PC-9 (cell line): ENCODE measurements around the gene CNTNAP5. TPM values are rescaled to one million over a fixed set of nuclear protein-coding genes. Genes with fewer than 3 reads are reported as not detected.

Experiments used
- BruUV-seq: library from RNA; stranded (reverse); fragments of 400-500 nt; replicated peaks from 2 replicates; lab custom pipeline; 2021; lab: Mats Ljungman, UMichigan
- CTCF ChIA-PET: fragments of 300-600 bp; sonication (Branson Sonifier 250); formaldehyde crosslinking; loops from one replicate; lab custom pipeline; 2022; ENCODE audit warnings: antibody characterized with exemption; lab: Charles Lee
- POLR2A ChIA-PET: fragments of 300-600 bp; sonication (Branson Sonifier 250); formaldehyde crosslinking; loops from one replicate; lab custom pipeline; 2022; ENCODE audit warnings: antibody characterized with exemption; ENCODE audit not compliant: unreplicated experiment; lab: Charles Lee
- DNase-seq, 2 experiments: peaks; one replicate each; pipeline versions ENCODE4 v3.0.0 to v3.0.0-alpha.2; 2015 to 2022; ENCODE audit warnings: mixed read lengths in 1 of 2
- H2AFZ ChIP-seq: fragments of 200-600 bp; sonication (generic); 2 replicates; pipeline ENCODE4 v1.8.1; 2017; ENCODE audit warnings: antibody characterized with exemption
- H3F3A ChIP-seq: fragments of 200-600 bp; sonication (generic); 2 replicates; pipeline ENCODE4 v1.8.1; 2017; ENCODE audit warnings: antibody characterized with exemption, mild to moderate bottlenecking, low read depth; ENCODE audit not compliant: insufficient read depth
- H3K27ac ChIP-seq: fragments of 200-600 bp; sonication (generic); 2 replicates; pipeline ENCODE4 v1.6.1; 2016; ENCODE audit warnings: mixed run types
- H3K27me3 ChIP-seq: fragments of 200-600 bp; sonication (generic); 2 replicates; pipeline ENCODE4 v1.6.1; 2016; ENCODE audit warnings: low read depth, mixed run types; ENCODE audit not compliant: insufficient read depth
- H3K36me3 ChIP-seq: fragments of 200-600 bp; sonication (generic); 2 replicates; pipeline ENCODE4 v1.6.1; 2016; ENCODE audit warnings: low read depth, mixed run types
- H3K4me1 ChIP-seq: fragments of 200-600 bp; sonication (generic); replicated peaks from 2 replicates; pipeline ENCODE4 v1.6.1; 2016; ENCODE audit warnings: mixed run types; ENCODE audit not compliant: insufficient read depth
- H3K4me2 ChIP-seq: fragments of 200-600 bp; sonication (generic); 2 replicates; pipeline ENCODE4 v1.6.1; 2017; ENCODE audit warnings: mixed run types
- H3K4me3 ChIP-seq: fragments of 200-600 bp; sonication (generic); 2 replicates; pipeline ENCODE4 v1.6.1; 2016; ENCODE audit warnings: mixed run types
- H3K79me2 ChIP-seq: fragments of 200-600 bp; sonication (generic); 2 replicates; pipeline ENCODE4 v1.6.1; 2017; ENCODE audit warnings: low read depth, mixed run types
- H3K9me2 ChIP-seq: fragments of 200-600 bp; sonication (generic); 2 replicates; pipeline ENCODE4 v1.8.1; 2017; ENCODE audit warnings: mild to moderate bottlenecking; ENCODE audit not compliant: insufficient read depth
- H3K9me3 ChIP-seq: fragments of 200-600 bp; sonication (generic); 2 replicates; pipeline ENCODE4 v1.8.1; 2016; ENCODE audit warnings: low read depth; ENCODE audit not compliant: insufficient read depth
- H4K20me1 ChIP-seq: fragments of 200-600 bp; sonication (generic); 2 replicates; pipeline ENCODE4 v1.8.1; 2017; ENCODE audit not compliant: insufficient read depth
- CTCF ChIP-seq: fragments of 200-600 bp; sonication (generic); conservative IDR thresholded peaks from 2 replicates; pipeline ENCODE4 v1.6.1; 2017; ENCODE audit warnings: mixed run types, antibody characterized with exemption, mild to moderate bottlenecking, moderate library complexity
- EZH2 ChIP-seq: fragments of 200-600 bp; sonication (generic); IDR thresholded peaks from 2 replicates; pipeline ENCODE4 v1.8.0; 2017; ENCODE audit warnings: antibody characterized with exemption, low read depth
- intact Hi-C: fragments of 100-400 bp; cut with micrococcal nuclease; formaldehyde crosslinking; loops from one replicate; pipeline ENCODE4 v1.10.0; 2022; ENCODE audit not compliant: unreplicated experiment
- total RNA-seq: library from RNA; stranded (reverse); gene quantifications from 2 replicates; pipeline ENCODE4 v1.2.3, GENCODE V29; 2021

The CNTNAP5 gene
- total RNA-seq, 1 experiment from 2014 or later = not detected

GRCh38 chr2:124814968-124815745 lies 790.1 kb downstream of the CNTNAP5 start:
- no peak overlapping the region for H3K4me3 ChIP-seq
- peaks cover 4% of the 10 kb centered on the region; the same call in 1 of the 2 replicates for H3K9me2 ChIP-seq
- no peaks in the 10 kb centered on the region for H3K4me1 ChIP-seq
- DNase-seq = no peak
- no peak overlapping the region for H3K4me2 ChIP-seq
- no peak overlapping the region for H3K27ac ChIP-seq
- no peaks in the 10 kb centered on the region for H3K36me3 ChIP-seq
- no peaks in the 10 kb centered on the region for H3K9me3 ChIP-seq
- intact Hi-C loops = no loop called here
- H3K27me3 ChIP-seq = peaks cover 4% of the 10 kb centered on the region; the same call in 1 of the 2 replicates
- no TSS peak for BruUV-seq
- H4K20me1 ChIP-seq = no peaks in the 10 kb centered on the region
- TF ChIP-seq CTCF = no peak
- no peak for TF ChIP-seq EZH2
- no peak overlapping the region for H2AFZ ChIP-seq
- H3K79me2 ChIP-seq = no peaks in the 10 kb centered on the region
- ChIA-PET CTCF (no interaction called here), POLR2A (no interaction called here)
- H3F3A ChIP-seq = no peaks in the 10 kb centered on the region

GRCh38 chr2:124816007-124816406 lies 790.9 kb downstream of the CNTNAP5 start:
- Histone ChIP-seq H3K27ac (no peak overlapping the region), H3F3A (no peaks in the 10 kb centered on the region), H3K9me2 (peaks cover 4% of the 10 kb centered on the region; the same call in 1 of the 2 replicates), H3K27me3 (peaks cover 4% of the 10 kb centered on the region; the same call in 1 of the 2 replicates), H3K36me3 (no peaks in the 10 kb centered on the region), H3K4me1 (no peaks in the 10 kb centered on the region), H2AFZ (no peak overlapping the region), H3K4me2 (no peak overlapping the region), H3K4me3 (no peak overlapping the region), H3K9me3 (no peaks in the 10 kb centered on the region), H4K20me1 (no peaks in the 10 kb centered on the region), H3K79me2 (no peaks in the 10 kb centered on the region)
- intact Hi-C loops = no loop called here
- no peak for TF ChIP-seq EZH2
- no peak for TF ChIP-seq CTCF
- BruUV-seq = no TSS peak
- ChIA-PET CTCF (no interaction called here), POLR2A (no interaction called here)
- no peak for DNase-seq

GRCh38 chr2:124822516-124822915 lies 797.4 kb downstream of the CNTNAP5 start:
- H4K20me1 ChIP-seq = no peaks in the 10 kb centered on the region
- no peaks in the 10 kb centered on the region for H3K9me2 ChIP-seq
- no peaks in the 10 kb centered on the region for H3K9me3 ChIP-seq
- H3K4me2 ChIP-seq = no peak overlapping the region
- no peak overlapping the region for H2AFZ ChIP-seq
- H3F3A ChIP-seq = no peaks in the 10 kb centered on the region
- H3K36me3 ChIP-seq = no peaks in the 10 kb centered on the region
- TF ChIP-seq EZH2 = no peak
- TF ChIP-seq CTCF = no peak
- no peaks in the 10 kb centered on the region for H3K27me3 ChIP-seq
- CTCF ChIA-PET = interaction anchor here (0.6 kb wide), 1 partner anchor 609 kb away, joined by 5 read pairs; no protein-coding TSS in a partner anchor
- POLR2A ChIA-PET = no interaction called here
- H3K27ac ChIP-seq = no peak overlapping the region
- no peaks in the 10 kb centered on the region for H3K79me2 ChIP-seq
- no TSS peak for BruUV-seq
- no peaks in the 10 kb centered on the region for H3K4me1 ChIP-seq
- no peak for DNase-seq
- intact Hi-C loops = no loop called here
- H3K4me3 ChIP-seq = no peak overlapping the region
